GM18951 (cell line): Measurements from ENCODE around the gene EXOC6B.

Experiments used
- POLR2A ChIP-seq: IDR thresholded peaks from 4 replicates; pipeline ENCODE4 v1.6.1; 2011; ENCODE audit warnings: mild to moderate bottlenecking; ENCODE audit not compliant: insufficient read length, insufficient read depth; ENCODE audit errors: extremely low read depth
- in situ Hi-C: fragments of 300-500 bp; cut with MboI; formaldehyde crosslinking; loops from one replicate; pipeline ENCODE4 v1.12.0; 2022; ENCODE audit warnings: low sequenced_read_pairs, mixed read lengths, inconsistent platforms; ENCODE audit not compliant: unreplicated experiment

The EXOC6B gene

DNA sequence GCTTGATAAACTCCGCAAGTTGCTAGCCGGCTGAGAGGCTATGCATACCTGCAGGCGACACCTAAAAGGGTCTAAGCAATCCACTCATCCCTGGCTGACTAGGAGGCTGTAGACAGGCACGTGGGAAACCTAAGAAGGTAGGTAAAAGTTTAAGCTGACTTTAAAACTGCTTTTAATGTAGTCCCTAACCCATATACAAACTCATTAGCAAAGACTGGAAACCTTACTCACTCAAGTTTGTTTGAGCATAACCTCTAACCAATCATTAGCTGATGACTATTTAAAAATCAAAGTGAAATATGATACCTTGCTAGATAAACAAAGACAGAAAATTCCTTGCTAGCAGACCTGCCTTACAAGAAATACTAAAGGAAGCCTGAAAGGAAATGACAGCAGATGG, 106.4 kb downstream of the EXOC6B start:
- TF ChIP-seq POLR2A, result no peak
- in situ Hi-C loops, result no loop called here

DNA sequence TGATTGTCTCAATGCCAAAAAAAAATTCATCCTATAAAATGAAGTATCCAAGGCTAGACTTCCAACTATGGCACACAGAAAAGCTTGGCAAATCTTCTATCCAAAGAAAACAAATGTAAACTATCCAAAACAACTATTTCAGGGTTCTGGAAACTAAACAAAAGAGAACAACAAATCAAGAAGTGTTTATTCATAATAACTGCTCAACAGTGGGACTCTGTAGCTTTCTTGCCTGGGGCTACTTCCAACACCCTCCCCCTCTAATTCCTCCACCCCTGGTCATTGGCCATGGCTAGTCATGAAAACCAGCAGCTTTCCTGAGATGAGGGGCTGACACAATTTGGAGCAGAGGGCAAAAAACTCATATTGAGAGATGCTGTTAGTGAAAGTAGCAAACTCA, 107.0 kb downstream of the EXOC6B start:
- TF ChIP-seq POLR2A, result no peak
- in situ Hi-C loops, result no loop called here

DNA sequence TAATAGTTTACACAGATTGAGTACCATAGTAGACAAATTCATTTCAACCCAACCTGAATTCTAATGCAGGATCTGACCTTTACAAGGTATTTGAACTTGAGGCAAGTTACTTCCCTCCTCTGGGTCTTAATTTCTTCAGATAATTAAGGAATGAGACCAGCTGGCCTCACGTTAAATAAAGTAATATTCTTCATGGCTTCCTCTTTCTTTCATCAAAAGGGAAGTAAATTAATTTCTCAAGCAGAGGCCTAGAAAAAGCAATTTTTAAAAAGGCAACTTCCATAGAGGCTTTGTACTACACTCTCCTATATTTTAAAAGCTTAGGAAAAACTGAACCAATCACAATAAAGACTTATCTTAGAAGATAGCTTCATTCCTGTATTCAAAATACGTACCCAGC, 109.2 kb downstream of the EXOC6B start:
- no peak for TF ChIP-seq POLR2A
- in situ Hi-C loops, result no loop called here

DNA sequence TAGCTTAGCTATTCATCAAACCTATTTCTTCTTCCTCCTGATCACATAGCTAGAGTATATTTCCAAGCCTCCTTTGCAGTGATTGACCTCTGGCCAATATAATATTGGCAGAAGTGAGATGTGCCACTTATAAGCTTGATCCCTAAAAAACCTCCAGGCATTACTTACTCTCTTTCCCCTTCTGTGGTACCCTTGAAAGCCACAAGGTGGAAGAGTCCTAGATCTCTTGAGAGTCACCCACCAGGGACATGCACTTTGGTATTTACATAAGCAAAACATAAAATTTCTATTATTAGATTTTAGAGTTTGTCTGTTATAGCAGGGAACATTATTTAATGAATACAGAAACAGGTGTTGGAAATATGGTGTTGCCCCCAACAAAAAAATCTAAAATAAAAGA, 112.0 kb downstream of the EXOC6B start:
- in situ Hi-C loops, result no loop called here
- TF ChIP-seq POLR2A, result no peak

DNA sequence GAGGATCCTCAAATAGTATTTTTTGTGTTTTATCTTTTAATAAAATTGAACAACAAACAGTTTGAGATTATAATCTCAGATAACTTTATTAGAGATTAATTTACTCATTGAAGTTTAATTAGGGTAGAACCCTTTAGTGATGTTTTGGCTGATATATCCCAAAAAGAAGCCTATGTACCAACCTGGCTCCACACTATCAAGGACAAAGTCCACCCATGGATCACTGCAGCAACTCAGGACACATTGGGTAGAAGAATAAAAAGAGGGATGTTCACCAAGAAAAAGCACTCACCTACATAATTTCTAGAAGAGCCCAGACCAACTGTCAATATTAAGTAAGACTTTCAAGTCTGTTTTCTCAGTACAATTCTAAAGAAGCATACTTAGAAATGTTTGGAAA, 112.9 kb downstream of the EXOC6B start:
- in situ Hi-C loops, result no loop called here
- TF ChIP-seq POLR2A, result no peak

DNA sequence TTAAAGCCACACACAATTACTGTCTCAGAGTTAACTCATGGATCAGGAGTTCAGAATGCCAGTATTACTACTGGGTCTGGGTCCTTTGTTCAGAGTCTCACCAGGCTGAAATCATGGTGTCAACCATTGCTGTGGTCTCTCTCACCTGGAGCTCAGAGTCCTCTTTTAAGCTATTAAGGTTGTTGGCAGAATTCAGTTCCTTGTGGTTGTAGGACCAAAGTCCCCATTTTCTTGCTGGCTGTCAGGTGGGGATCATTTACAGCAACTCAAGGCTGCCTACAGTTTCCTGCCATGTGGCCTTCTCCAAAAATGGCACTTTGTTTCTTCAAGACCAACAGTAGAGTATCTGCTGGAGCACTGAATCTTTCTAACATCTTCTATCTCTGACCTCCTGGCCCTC, 113.5 kb downstream of the EXOC6B start:
- no peak for TF ChIP-seq POLR2A
- in situ Hi-C loops, result no loop called here

DNA sequence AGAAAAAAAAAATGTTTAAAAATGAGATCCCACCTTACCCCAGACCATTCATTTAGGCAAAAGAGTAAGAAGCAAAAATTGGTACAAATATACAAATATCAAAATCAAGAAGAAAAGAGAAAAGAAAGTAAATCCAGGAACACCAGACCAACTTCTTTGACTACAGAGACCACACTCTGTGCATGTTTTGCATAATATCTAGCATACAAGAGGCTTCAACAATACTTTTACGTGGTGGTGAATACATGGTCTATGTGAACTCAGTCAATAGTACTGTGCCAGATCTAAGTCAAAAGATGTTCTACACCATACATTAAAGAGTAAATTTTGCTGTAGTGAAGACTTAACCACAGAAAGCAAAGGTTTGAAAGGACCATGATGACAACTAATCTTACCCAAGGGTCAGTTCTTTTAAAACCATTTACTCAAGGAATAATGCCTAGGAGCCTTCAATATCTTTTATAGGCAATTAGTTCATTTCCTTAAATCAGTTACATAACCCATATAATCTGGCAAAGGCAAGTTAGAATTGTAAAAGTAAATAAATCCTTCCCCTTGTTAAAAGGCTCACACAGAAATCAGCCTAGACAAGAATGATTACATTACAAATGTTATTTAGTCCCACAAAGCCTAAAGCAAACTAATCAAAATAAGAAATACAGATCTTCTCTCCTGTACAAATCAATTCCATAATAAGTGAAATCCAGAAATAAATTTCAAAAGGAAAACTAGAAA, 115.2 kb downstream of the EXOC6B start:
- TF ChIP-seq POLR2A, result no peak
- in situ Hi-C loops, result no loop called here

DNA sequence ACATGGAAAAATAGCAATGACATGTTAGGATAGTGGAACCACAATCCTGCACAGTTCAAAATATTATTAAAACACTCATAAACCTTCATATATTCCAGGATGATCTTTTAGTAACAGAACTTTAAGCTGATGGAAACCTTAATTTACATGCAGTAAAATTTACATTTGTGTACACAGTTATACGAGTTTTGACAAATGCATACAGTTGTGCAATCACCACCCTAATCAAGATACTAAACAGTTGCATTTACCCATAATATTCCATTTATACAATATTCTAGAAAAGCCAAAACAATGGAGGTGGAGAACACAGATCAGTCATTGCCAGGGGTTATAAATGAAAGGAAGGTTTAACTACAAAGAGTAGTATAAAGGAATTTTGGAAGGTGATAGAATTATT, 117.6 kb downstream of the EXOC6B start:
- no peak for TF ChIP-seq POLR2A
- in situ Hi-C loops, result no loop called here

DNA sequence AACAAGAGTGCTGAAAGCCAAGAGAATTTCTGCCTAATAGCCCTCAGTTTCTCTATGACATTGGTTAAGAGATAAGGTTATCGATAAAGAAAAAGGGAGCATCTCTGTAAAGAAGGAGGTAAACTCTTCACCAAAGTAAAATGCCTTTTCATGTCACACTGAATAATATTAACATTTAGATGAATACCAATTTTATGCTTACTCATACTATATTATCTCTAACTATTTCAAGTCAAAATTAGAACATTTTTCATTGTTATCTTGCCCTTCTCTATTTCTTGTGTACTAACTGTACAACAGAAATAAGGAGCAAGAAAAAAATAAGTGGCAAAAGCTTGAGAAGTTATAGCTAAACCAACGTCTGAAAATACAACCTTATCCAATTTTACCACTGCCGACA, 127.5 kb downstream of the EXOC6B start:
- no peak for TF ChIP-seq POLR2A
- in situ Hi-C loops, result no loop called here

DNA sequence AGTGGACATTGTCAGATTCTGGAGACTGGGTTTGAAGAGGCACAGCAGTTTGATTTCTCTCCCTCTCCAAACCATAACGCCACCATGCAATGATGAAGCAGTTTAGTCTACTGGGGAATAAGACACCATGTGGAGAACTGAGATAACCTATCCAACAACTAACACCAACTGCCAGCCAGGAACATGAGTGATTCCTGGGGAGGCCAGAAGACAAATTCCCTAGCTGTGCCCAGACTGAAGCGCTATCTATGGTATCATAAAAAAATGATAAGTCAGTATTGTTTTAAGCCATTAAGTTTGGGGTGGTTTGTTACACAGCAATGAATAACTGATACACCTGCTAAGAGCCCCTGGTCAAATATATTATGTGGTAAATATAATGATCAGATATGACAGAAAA, 129.3 kb downstream of the EXOC6B start:
- in situ Hi-C loops, result no loop called here
- no peak for TF ChIP-seq POLR2A

DNA sequence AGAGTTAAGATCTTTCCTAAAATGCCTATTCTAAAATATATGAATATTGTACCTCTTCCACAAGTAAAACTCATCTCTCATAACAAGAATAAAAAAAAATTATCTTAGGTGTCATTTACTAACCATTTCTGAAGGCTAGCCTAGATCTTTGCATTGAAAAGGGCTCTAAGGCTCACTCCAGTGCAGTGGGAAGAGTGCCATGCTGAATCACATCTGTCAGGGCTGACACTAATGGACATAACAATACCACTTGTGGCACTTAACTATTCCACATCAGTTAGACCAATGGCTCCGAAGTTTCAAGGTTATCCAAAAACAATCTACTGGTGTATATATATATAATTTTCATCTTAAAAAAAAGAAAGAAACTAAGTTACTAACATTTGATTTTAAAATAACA, 130.2 kb downstream of the EXOC6B start:
- TF ChIP-seq POLR2A, result no peak
- in situ Hi-C loops, result no loop called here

DNA sequence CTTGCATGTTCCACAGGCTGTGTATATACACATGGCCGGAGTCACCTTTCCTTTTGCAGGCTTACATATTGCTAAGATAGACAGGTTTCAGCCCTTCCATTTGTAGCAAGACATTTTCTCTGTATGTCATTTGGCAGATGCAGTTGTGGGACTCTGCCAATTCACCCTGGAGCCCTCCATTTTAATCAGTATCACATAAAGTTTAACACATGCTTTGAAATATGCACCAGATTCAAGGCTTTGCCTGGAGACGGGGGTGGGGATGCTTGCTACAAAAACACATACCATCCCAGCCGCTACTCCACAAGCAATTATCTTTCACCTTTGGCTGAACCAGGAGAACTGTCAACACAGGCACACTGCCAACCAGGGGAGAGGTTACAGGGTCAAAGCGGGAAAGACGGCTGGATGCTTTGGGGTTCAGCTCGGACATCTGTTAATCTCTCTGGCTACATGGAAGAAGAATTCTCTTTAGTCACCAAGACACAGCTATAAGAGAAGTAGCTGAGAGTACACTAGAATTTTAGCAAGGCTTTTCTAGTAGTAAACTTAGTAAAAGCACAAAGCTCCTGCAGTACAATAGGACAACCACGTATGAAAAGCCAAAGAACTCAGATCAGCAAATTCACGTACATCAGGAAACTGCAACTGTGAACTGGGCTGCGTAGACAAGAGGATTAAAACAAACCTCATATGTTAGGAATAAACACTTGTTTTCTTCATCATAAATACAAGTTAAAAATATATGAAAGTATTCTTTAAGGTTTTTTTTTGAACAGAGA, 130.9 kb downstream of the EXOC6B start:
- in situ Hi-C loops, result no loop called here
- no peak for TF ChIP-seq POLR2A

DNA sequence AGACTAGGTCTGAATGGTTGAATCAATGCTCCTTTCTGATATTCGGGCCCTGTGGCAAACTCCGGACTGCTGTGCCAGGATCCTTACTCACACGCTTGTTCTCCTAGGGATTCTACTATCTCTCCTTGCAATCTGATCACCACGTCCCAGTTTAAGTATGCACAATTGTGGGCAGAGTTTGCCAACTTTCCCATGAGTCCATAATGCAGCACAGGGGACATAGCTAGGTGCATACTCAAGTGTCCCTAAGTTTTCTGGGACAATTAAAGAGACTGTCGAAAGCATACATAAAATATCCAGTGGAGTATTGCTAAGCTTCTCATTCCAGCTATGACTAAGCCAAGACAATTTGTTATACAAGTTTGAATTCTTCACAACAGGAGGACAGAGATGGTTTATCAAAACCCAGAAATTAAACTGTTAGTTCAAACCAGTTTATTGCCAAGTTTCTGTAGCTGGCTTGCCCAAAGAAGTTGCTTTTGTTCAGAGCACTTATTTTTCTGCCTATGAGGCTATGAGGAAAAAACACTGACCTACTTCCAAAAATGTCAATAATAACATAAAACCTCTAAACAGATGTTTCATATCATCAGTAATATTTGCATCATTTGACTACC, 136.1 kb downstream of the EXOC6B start:
- in situ Hi-C loops, result no loop called here
- TF ChIP-seq POLR2A, result no peak
